Measurements from ENCODE around the gene SZT2. TPM values are rescaled to one million over a fixed set of nuclear protein-coding genes. Genes with fewer than 3 reads are reported as not detected.

SZT2 gene
- total RNA-seq, 1 experiment from 2014 or later: 27.9 TPM

DNA sequence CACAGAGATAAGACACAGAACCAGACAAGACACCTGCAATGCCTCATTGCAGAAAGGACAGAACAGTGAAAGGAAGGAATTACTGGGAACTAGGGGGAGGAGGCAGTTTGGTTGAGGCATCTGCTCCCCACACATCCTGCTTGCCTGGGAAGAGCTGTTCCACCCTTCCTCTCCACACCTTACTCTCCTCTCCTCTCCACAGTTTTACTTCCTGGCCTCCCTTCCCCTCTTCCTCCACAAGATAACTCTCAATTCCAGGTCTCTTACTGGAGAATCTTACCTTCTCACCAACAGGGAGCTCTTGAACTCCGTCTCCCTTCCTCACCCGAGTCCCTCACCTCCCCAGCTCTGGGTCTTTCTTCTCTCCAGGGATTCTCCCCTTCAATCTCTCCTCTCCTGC lies 24.0 kb upstream of the SZT2 start:
- intact Hi-C loops (cut with micrococcal nuclease; ENCODE audit: unreplicated experiment): no loop called here
- Histone ChIP-seq H3K36me3 (ENCODE audit: insufficient read depth, low read length, poor library complexity, severe bottlenecking) (peaks cover 43% of the 10 kb centered on the region), H3K4me3 (ENCODE audit: low read depth, low read length, poor library complexity, severe bottlenecking) (no peak overlapping the region), H3K27me3 (replicated peaks; ENCODE audit: insufficient read depth, low read depth, low read length, poor library complexity) (no peaks in the 10 kb centered on the region), H3K27ac (ENCODE audit: low read depth, low read length, poor library complexity, severe bottlenecking) (no peak overlapping the region), H3K9me3 (ENCODE audit: low read depth, low read length, poor library complexity, severe bottlenecking) (no peaks in the 10 kb centered on the region), H3K4me1 (ENCODE audit: insufficient read depth, low read length, poor library complexity, severe bottlenecking) (peaks cover 16% of the 10 kb centered on the region)
- no peak for TF ChIP-seq EZH2 (IDR thresholded peaks at IDR 0.05; ENCODE audit: borderline replicate concordance, low read depth, low read length, poor library complexity, severe bottlenecking)
- TF ChIP-seq, protein P1, sequence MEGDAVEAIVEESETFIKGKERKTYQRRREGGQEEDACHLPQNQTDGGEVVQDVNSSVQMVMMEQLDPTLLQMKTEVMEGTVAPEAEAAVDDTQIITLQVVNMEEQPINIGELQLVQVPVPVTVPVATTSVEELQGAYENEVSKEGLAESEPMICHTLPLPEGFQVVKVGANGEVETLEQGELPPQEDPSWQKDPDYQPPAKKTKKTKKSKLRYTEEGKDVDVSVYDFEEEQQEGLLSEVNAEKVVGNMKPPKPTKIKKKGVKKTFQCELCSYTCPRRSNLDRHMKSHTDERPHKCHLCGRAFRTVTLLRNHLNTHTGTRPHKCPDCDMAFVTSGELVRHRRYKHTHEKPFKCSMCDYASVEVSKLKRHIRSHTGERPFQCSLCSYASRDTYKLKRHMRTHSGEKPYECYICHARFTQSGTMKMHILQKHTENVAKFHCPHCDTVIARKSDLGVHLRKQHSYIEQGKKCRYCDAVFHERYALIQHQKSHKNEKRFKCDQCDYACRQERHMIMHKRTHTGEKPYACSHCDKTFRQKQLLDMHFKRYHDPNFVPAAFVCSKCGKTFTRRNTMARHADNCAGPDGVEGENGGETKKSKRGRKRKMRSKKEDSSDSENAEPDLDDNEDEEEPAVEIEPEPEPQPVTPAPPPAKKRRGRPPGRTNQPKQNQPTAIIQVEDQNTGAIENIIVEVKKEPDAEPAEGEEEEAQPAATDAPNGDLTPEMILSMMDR (conservative IDR thresholded peaks at IDR 0.05; ENCODE audit: low read depth, low read length): no peak
- BruUV-seq (replicated peaks): no TSS peak
- CTCF ChIA-PET: no interaction called here
- no peak for DNase-seq (ENCODE audit: low spot score)
- POLR2A ChIA-PET (ENCODE audit: low non-redundant PET): no interaction called here

DNA sequence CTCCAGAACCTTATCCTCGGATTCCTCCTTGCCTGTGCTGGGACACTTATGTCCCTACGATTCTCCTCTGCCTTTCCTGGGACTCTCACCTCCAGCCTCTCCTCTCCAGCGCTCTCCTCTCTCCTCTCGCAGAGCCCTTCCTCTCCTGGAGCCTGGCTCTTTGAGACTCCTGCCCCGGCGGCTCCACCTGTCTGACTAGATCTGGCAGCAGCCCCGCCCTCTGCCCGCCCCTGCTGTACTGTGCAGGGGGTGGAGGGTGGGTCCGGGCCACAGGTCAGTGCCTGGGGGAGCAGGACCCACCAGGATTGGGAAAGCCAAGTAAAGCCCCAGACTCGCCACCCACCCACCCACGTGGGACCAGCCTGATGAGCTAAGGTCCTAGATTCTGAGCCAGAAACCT lies 23.5 kb upstream of the SZT2 start:
- intact Hi-C loops (cut with micrococcal nuclease; ENCODE audit: unreplicated experiment): no loop called here
- H3K4me1 ChIP-seq (ENCODE audit: insufficient read depth, low read length, poor library complexity, severe bottlenecking): peaks cover 12% of the 10 kb centered on the region
- H3K4me3 ChIP-seq (ENCODE audit: low read depth, low read length, poor library complexity, severe bottlenecking): no peak overlapping the region
- no peaks in the 10 kb centered on the region for H3K27me3 ChIP-seq (replicated peaks; ENCODE audit: insufficient read depth, low read depth, low read length, poor library complexity)
- BruUV-seq (replicated peaks): no TSS peak
- CTCF ChIA-PET: no interaction called here
- no peak overlapping the region for H3K27ac ChIP-seq (ENCODE audit: low read depth, low read length, poor library complexity, severe bottlenecking)
- no peaks in the 10 kb centered on the region for H3K9me3 ChIP-seq (ENCODE audit: low read depth, low read length, poor library complexity, severe bottlenecking)
- POLR2A ChIA-PET (ENCODE audit: low non-redundant PET): no interaction called here
- TF ChIP-seq, protein P1 (conservative IDR thresholded peaks at IDR 0.05; ENCODE audit: low read depth, low read length): no peak
- TF ChIP-seq EZH2 (IDR thresholded peaks at IDR 0.05; ENCODE audit: borderline replicate concordance, low read depth, low read length, poor library complexity, severe bottlenecking): no peak
- DNase-seq (ENCODE audit: low spot score): no peak
- H3K36me3 ChIP-seq (ENCODE audit: insufficient read depth, low read length, poor library complexity, severe bottlenecking): peaks cover 38% of the 10 kb centered on the region

DNA sequence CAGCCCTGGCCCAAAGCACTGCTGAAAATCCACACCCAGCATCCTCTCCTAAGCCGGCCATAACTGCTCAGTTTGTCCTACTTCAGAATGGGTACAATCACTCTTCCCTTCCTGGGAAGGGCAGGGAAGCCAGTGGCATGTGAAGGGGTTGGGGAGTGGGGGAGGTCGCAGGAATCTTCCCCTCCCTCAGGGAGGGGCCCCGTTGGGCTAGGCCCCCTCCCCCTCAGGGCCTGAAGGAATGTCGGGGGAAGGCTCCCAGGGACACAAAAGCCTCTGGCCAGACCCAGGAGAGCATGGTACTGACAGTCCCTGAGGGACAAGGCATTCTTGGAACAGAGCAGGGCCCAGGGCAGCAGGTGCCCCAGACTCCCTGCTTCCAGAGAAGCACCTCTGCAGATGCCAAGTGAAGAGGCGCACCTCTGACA lies 23.1 kb upstream of the SZT2 start:
- CTCF ChIA-PET: no interaction called here
- peak overlapping the region; percentile 89 for H3K27ac ChIP-seq (ENCODE audit: low read depth, low read length, poor library complexity, severe bottlenecking)

More for the DNA sequence above, 23.1 kb upstream of the SZT2 start:
- Histone ChIP-seq H3K27me3 (replicated peaks; ENCODE audit: insufficient read depth, low read depth, low read length, poor library complexity) (no peaks in the 10 kb centered on the region), H3K36me3 (ENCODE audit: insufficient read depth, low read length, poor library complexity, severe bottlenecking) (peaks cover 34% of the 10 kb centered on the region), H3K4me3 (ENCODE audit: low read depth, low read length, poor library complexity, severe bottlenecking) (peak overlapping the region; percentile 70), H3K9me3 (ENCODE audit: low read depth, low read length, poor library complexity, severe bottlenecking) (no peaks in the 10 kb centered on the region), H3K4me1 (ENCODE audit: insufficient read depth, low read length, poor library complexity, severe bottlenecking) (peaks cover 8% of the 10 kb centered on the region)
- TF ChIP-seq, protein P1 (conservative IDR thresholded peaks at IDR 0.05; ENCODE audit: low read depth, low read length): no peak
- TF ChIP-seq EZH2 (IDR thresholded peaks at IDR 0.05; ENCODE audit: borderline replicate concordance, low read depth, low read length, poor library complexity, severe bottlenecking): no peak
- intact Hi-C loops (cut with micrococcal nuclease; ENCODE audit: unreplicated experiment): no loop called here
- no TSS peak for BruUV-seq (replicated peaks)
- POLR2A ChIA-PET (ENCODE audit: low non-redundant PET): no interaction called here
- DNase-seq (ENCODE audit: low spot score): no peak
